Measurements from ENCODE around the gene ZNF519. TPM values are rescaled to one million over a fixed set of nuclear protein-coding genes. Genes with fewer than 3 reads are reported as not detected.

ZNF519 gene
- total RNA-seq, 4 donors from 2014 or later: 0.72 to 8.7 (median 2.6) TPM

DNA sequence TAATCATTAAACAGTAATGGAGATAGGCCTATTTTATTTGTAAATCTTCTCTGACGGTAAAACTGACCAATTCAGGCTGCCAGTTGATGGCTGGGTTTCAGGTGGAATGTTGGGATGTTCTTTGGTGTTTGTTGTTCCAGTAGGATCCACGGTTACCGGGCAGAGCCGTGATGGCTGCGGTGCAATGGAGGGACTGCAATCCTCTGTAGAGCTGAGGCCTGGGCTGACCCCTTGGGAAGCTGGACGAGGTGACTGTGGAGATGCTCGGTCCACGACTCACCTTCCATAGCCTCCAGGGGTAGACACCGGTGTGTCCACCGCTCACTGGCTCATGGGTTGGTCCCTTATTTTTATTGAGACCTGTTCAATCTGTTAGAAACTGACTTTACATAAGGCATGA is 42.5 kb downstream of the ZNF519 start:
- WGBS, 2 donors: 83 to 85% methylated on average over 10 of the region's 10 CpGs
- no peak for DNase-seq (ENCODE audit: low spot score in 2 of 2)
- intact Hi-C loops (cut with DNase I; ENCODE audit: low total_unique reads): no loop called here
- H3K4me3 ChIP-seq (ENCODE audit: low read depth, poor library complexity, severe bottlenecking): no peak overlapping the region
- TF ChIP-seq, protein P1, sequence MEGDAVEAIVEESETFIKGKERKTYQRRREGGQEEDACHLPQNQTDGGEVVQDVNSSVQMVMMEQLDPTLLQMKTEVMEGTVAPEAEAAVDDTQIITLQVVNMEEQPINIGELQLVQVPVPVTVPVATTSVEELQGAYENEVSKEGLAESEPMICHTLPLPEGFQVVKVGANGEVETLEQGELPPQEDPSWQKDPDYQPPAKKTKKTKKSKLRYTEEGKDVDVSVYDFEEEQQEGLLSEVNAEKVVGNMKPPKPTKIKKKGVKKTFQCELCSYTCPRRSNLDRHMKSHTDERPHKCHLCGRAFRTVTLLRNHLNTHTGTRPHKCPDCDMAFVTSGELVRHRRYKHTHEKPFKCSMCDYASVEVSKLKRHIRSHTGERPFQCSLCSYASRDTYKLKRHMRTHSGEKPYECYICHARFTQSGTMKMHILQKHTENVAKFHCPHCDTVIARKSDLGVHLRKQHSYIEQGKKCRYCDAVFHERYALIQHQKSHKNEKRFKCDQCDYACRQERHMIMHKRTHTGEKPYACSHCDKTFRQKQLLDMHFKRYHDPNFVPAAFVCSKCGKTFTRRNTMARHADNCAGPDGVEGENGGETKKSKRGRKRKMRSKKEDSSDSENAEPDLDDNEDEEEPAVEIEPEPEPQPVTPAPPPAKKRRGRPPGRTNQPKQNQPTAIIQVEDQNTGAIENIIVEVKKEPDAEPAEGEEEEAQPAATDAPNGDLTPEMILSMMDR (IDR thresholded peaks at IDR 0.05): no peak
- TF ChIP-seq POLR2A (IDR thresholded peaks at IDR 0.05): no peak

DNA sequence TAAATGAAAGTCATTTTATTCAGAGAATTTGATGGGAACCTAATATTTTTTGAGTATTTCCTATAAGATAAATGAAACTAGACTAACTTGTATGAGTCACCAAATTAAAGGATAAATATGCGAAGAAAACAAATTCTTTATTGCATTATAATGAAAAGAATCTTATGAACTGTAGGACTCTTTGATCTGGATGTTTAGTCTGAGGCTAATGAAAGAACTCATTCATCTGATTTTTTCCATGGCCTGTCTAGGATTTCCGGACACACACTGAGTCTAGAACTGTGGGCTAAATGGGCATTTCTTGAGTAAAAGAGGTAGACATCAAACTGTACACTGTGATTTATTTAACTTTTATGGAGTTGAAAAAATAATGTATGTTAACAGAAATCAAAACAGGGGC is 43.0 kb downstream of the ZNF519 start:
- intact Hi-C loops (cut with DNase I; ENCODE audit: low total_unique reads): no loop called here
- no peak for DNase-seq (ENCODE audit: low spot score in 2 of 2)
- no peak overlapping the region for H3K4me3 ChIP-seq (ENCODE audit: low read depth, poor library complexity, severe bottlenecking)
- WGBS, 2 donors: 76 to 91% methylated on average over 2 of the region's 2 CpGs
- no peak for TF ChIP-seq POLR2A (IDR thresholded peaks at IDR 0.05)
- TF ChIP-seq, protein P1 (IDR thresholded peaks at IDR 0.05): no peak

DNA sequence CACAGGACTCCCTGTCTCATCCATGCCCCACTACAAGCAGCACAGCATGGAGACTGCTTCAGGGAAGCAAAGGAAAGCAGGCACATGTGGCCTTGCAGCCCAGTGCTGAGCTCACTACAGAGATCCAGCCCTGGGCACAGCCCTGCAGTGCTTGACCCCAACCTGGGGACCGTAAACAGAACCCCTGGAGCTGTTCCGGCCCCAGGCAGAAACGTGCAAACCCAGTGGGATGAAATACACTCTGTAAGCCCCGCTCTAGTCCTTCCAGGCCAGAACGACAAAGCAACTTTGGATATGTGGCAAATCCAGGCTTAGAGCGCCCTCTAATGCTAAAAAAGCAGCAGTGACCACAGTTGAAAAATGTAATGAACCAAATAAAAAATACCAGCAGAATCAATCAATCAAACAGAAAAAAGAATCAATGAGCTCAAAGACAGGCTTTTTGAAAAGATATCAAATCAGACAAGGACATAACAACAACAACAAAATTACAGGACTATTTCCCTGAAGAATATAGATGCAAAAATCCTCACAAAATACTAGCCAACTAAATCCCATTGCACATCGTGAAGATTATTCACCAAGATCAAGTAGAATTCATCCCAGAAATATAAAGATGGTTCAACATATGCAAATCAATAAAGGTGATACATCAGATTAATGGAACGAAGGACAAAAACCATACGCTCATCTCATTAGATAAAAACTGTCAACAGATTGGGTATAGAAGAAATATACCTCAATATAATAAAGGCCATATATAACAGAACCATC is 45.6 kb downstream of the ZNF519 start:
- TF ChIP-seq, protein P1 (IDR thresholded peaks at IDR 0.05): no peak
- no peak for TF ChIP-seq POLR2A (IDR thresholded peaks at IDR 0.05)
- intact Hi-C loops (cut with DNase I; ENCODE audit: low total_unique reads): no loop called here
- no peak for DNase-seq (ENCODE audit: low spot score in 2 of 2)
- WGBS, 2 donors: 31 to 32% methylated on average over 9 of the region's 9 CpGs
- no peak overlapping the region for H3K4me3 ChIP-seq (ENCODE audit: low read depth, poor library complexity, severe bottlenecking)

DNA sequence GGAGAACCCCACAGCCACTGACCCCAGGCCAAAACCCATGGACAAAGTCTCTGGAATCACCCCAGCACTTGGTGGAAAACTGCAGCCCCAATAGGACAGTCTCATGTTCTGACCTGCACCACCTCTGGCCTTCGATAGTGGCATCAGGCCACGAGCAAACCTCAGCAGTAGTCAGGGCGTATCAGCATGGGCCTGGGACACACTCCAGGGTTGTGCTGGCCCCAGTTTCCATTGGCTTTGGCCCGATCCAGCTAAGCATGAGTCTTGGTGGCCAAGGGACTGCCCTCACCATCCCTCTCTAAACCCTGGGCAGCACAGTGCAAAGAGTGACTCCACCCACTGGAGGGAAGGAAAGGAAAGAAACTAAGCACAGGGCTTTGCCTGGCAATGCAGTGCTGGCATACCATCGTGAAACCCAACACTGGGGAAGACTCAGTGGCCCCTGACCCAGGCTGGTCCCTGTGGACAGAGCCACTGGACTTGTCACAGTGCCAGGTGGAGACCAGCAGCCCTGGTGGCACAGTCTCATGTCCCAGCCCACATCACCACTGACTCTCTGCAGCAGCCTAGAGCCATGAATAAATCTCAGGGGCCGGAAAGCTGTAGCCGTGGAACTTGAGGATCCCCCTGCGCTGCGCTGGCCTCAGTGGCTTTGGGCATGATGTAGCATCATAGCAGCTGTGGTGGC is 46.3 kb downstream of the ZNF519 start:
- intact Hi-C loops (cut with DNase I; ENCODE audit: low total_unique reads): no loop called here
- TF ChIP-seq, protein P1 (IDR thresholded peaks at IDR 0.05): no peak
- TF ChIP-seq POLR2A (IDR thresholded peaks at IDR 0.05): no peak
- WGBS, 2 donors: 83 to 84% methylated on average over 9 of the region's 9 CpGs
- no peak for DNase-seq (ENCODE audit: low spot score in 2 of 2)
- no peak overlapping the region for H3K4me3 ChIP-seq (ENCODE audit: low read depth, poor library complexity, severe bottlenecking)

DNA sequence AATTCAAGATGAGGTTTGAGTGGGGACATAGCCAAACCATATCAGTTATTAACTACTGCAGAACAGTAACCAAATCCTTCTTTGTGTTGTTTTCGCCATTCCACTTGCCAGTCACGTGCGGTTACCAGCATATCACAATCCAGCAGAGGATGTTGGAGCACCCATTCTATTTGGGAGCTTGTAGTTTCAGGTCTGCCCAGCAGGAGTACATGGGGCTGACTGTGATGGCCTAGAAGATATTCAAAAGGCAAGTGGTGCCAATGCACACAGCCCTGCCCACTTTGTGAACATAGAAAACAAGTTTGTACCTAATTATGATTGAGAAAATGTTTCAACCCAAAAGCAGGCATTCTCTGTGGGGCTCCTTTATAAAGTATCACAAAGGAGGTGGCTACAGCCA is 57.0 kb downstream of the ZNF519 start:
- WGBS, 2 donors: 96 to 100% methylated on average over 3 of the region's 3 CpGs
- no peak overlapping the region for H3K4me3 ChIP-seq (ENCODE audit: low read depth, poor library complexity, severe bottlenecking)
- DNase-seq (ENCODE audit: low spot score in 2 of 2): no peak
- intact Hi-C loops (cut with DNase I; ENCODE audit: low total_unique reads): no loop called here
- TF ChIP-seq, protein P1 (IDR thresholded peaks at IDR 0.05): no peak
- no peak for TF ChIP-seq POLR2A (IDR thresholded peaks at IDR 0.05)
